Esophagus squamous epithelium (tissue), 4 donors: Measurements from ENCODE around the gene FAM184B.
"Not testable (repeated sequence)": the region's sequence is repeated elsewhere in the genome, so short reads cannot be mapped to it uniquely, and the experiment has no call there.

ENCODE experiments used
- POLR2A ChIP-seq, 4 donors: fragments of 450-650 bp; IDR thresholded peaks; one replicate each; pipeline ENCODE4 v1.6.1; 2017; ENCODE audit warnings: antibody characterized with exemption in 4 of 4, mild to moderate bottlenecking in 4 of 4, moderate library complexity in 3 of 4
- TF ChIP-seq, protein P1 (sequence below), 6 experiments: fragments of 450-650 bp in 4 of 6; fragments of 200-600 bp in 2 of 6; sonication (generic) in 2 of 6; IDR thresholded peaks; one replicate each; pipeline ENCODE4 v1.5.1; 2016 to 2019; ENCODE audit warnings: antibody characterized with exemption in 6 of 6, mild to moderate bottlenecking in 4 of 6, moderate library complexity in 4 of 6

DNA sequence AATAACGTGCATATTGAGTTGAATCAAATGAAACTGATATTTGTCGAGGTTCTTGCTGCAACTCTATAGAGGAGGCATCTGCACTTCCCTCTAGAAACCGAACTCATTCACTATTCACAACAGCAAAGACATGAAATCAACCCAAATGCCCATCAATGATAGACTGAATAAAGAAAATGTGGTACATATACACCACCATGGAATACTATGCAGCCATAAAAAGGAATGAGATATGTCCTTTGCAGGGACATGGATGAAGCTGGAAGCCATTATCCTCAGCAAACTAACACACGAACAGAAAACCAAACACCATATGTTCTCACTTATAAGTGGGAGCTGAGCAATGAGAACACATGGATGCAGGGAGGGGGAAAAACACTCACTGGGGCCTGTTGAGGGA is 96.8 kb downstream of the FAM184B start:
- TF ChIP-seq, protein P1, sequence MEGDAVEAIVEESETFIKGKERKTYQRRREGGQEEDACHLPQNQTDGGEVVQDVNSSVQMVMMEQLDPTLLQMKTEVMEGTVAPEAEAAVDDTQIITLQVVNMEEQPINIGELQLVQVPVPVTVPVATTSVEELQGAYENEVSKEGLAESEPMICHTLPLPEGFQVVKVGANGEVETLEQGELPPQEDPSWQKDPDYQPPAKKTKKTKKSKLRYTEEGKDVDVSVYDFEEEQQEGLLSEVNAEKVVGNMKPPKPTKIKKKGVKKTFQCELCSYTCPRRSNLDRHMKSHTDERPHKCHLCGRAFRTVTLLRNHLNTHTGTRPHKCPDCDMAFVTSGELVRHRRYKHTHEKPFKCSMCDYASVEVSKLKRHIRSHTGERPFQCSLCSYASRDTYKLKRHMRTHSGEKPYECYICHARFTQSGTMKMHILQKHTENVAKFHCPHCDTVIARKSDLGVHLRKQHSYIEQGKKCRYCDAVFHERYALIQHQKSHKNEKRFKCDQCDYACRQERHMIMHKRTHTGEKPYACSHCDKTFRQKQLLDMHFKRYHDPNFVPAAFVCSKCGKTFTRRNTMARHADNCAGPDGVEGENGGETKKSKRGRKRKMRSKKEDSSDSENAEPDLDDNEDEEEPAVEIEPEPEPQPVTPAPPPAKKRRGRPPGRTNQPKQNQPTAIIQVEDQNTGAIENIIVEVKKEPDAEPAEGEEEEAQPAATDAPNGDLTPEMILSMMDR (IDR thresholded peaks at IDR 0.05) = not testable (repeated sequence)
- not testable (repeated sequence) for TF ChIP-seq POLR2A (IDR thresholded peaks at IDR 0.05)
